RWPE2 (cell line): ENCODE results near the gene TMEM114.

Source experiments
- ATAC-seq: fragments of 200-7000 bp; cut with Tn5 transposase; 3 replicates; pipeline ENCODE4 v1.9.1; 2021; ENCODE audit warnings: low read depth
- DNase-seq: peaks from one replicate; pipeline ENCODE4 v3.0.0-alpha.2; 2020; ENCODE audit warnings: low spot score
- H3K27ac ChIP-seq: fragments of 450-650 bp; 2 replicates; pipeline ENCODE4 v1.5.1; 2017; ENCODE audit warnings: mild to moderate bottlenecking; ENCODE audit not compliant: poor library complexity, severe bottlenecking
- H3K27me3 ChIP-seq: fragments of 250-450 bp; sonication (Bioruptor Pico); 2 replicates; pipeline ENCODE4 v1.5.1; 2021; ENCODE audit warnings: mild to moderate bottlenecking, moderate library complexity; ENCODE audit not compliant: insufficient read depth, poor library complexity, severe bottlenecking
- H3K36me3 ChIP-seq: fragments of 250-450 bp; sonication (Bioruptor Pico); 2 replicates; pipeline ENCODE4 v1.5.1; 2020; ENCODE audit warnings: low read depth, mild to moderate bottlenecking, moderate library complexity
- H3K4me1 ChIP-seq: fragments of 250-450 bp; sonication (Bioruptor Pico); 2 replicates; pipeline ENCODE4 v1.5.1; 2021; ENCODE audit warnings: mild to moderate bottlenecking, moderate library complexity; ENCODE audit not compliant: insufficient read depth, poor library complexity, severe bottlenecking
- H3K4me3 ChIP-seq: fragments of 250-450 bp; sonication (Bioruptor Pico); 2 replicates; pipeline ENCODE4 v1.5.1; 2021; ENCODE audit warnings: mild to moderate bottlenecking, moderate library complexity; ENCODE audit not compliant: severe bottlenecking
- H3K9me3 ChIP-seq: fragments of 250-450 bp; sonication (Bioruptor Pico); 2 replicates; pipeline ENCODE4 v1.5.1; 2021; ENCODE audit warnings: mild to moderate bottlenecking, moderate library complexity; ENCODE audit not compliant: severe bottlenecking
- CTCF ChIP-seq: fragments of 450-650 bp; IDR thresholded peaks from one replicate; pipeline ENCODE4 v1.5.1; 2017; ENCODE audit warnings: mild to moderate bottlenecking, moderate library complexity; ENCODE audit not compliant: poor library complexity, severe bottlenecking

The TMEM114 gene

GRCh38 chr16:8522757-8523156 lies 67.6 kb downstream of the TMEM114 start:
- no peaks in the 10 kb centered on the region for H3K9me3 ChIP-seq
- H3K27me3 ChIP-seq, result peaks cover 4% of the 10 kb centered on the region
- no peak for DNase-seq
- no peaks in the 10 kb centered on the region for H3K36me3 ChIP-seq
- TF ChIP-seq CTCF, result no peak
- no peak overlapping the region for H3K4me3 ChIP-seq
- H3K4me1 ChIP-seq, result no peaks in the 10 kb centered on the region
- H3K27ac ChIP-seq, result no peak overlapping the region
- ATAC-seq, result no peak

- Histone ChIP-seq H3K4me1 (no peaks in the 10 kb centered on the region), H3K9me3 (no peaks in the 10 kb centered on the region), H3K36me3 (no peaks in the 10 kb centered on the region), H3K27me3 (no peaks in the 10 kb centered on the region), H3K27ac (no peak overlapping the region), H3K4me3 (no peak overlapping the region)
- TF ChIP-seq CTCF, result no peak
- ATAC-seq (no peak), DNase-seq (no peak)
Observed at GRCh38 chr16:8519643-8520042, 70.7 kb downstream of the TMEM114 start.
